ENCODE data around the gene DIRAS1. TPM values are rescaled to one million over a fixed set of nuclear protein-coding genes. Genes with fewer than 3 reads are reported as not detected.

The DIRAS1 gene
- total and polyA plus RNA-seq, 2 of the 4 experiments (the other 2 are of a cell fraction): 1.4 to 10.3 TPM

DNA sequence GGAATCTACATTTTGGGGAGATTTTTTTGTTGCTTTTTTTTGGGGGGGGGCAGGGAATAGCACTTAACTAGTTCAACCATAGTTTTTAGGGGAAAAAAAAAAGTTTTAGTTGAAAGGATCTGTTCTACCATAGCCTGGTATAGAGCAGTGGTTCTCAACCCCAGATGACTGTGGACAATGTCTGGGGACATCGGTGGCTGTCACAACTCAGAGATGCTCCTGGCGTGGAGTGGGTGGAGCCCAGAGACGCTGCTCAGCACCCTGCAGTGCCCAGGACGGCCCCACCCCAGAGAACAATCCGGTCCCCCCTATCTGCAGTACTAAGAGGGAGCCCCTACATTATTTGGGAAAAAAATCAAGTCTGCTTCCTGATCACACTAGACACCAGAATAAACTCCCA, 27.0 kb downstream of the DIRAS1 start:
- no peaks in the 10 kb centered on the region; the same call in 1 of the 2 replicates for H4K20me1 ChIP-seq (ENCODE audit: insufficient read depth, low read length)
- no peak overlapping the region for H3K56ac ChIP-seq (ENCODE audit: extremely low read depth, insufficient read depth, low read length)
- H2BK20ac ChIP-seq (ENCODE audit: low read depth, low read length): no peak overlapping the region
- H4K8ac ChIP-seq (ENCODE audit: low read depth in 2 of 2, low read length in 2 of 2): no peak overlapping the region
- no peaks in the 10 kb centered on the region for H3K4me1 ChIP-seq (ENCODE audit: control insufficient read depth, insufficient read depth, low read length)
- CTCF ChIA-PET: no interaction called here
- in situ Hi-C loops (cut with MboI; ENCODE audit: low sequenced_read_pairs) (no loop called here), intact Hi-C loops (cut with micrococcal nuclease) (no loop called here), dilution Hi-C loops (cut with HindIII; ENCODE audit: low sequenced_read_pairs, unreplicated experiment) (no loop called here)
- no peak overlapping the region for H2BK5ac ChIP-seq (ENCODE audit: low read depth, low read length, poor library complexity, severe bottlenecking)
- H3K9me3 ChIP-seq (ENCODE audit: control insufficient read depth, insufficient read depth, low read length): no peaks in the 10 kb centered on the region
- no peak overlapping the region for H3K9ac ChIP-seq (ENCODE audit: low read depth, low read length)
- no peak overlapping the region for H4K91ac ChIP-seq (ENCODE audit: insufficient read depth, low read depth, low read length)
- H2AK5ac ChIP-seq (ENCODE audit: low read depth, low read length): no peak overlapping the region
- no peak overlapping the region for H3K14ac ChIP-seq (replicated peaks; ENCODE audit: low read depth, low read length)
- no peak overlapping the region for H3K4ac ChIP-seq (ENCODE audit: low read depth, low read length)
- DNase-seq (no peak), ATAC-seq (ENCODE audit: low read depth) (no peak)
- POLR2A ChIA-PET (ENCODE audit: unreplicated experiment): no interaction called here
- no peak for TF ChIP-seq RAD21 (IDR thresholded peaks at IDR 0.05; ENCODE audit: low read length)
- H3K36me3 ChIP-seq (ENCODE audit: control insufficient read depth, insufficient read depth, low read length): no peaks in the 10 kb centered on the region
- H3K27me3 ChIP-seq (ENCODE audit: control insufficient read depth, insufficient read depth, low read length): peaks cover 27% of the 10 kb centered on the region
- H3K4me3 ChIP-seq (ENCODE audit: insufficient read depth, low read depth, low read length): no peak overlapping the region
- no peaks in the 10 kb centered on the region for H3K79me1 ChIP-seq (ENCODE audit: low read depth in 1 of 2, low read length in 2 of 2)
- H3K4me2 ChIP-seq (ENCODE audit: low read depth, low read length): no peak overlapping the region
- no peak overlapping the region for H2AK9ac ChIP-seq (replicated peaks; ENCODE audit: low read depth, low read length, poor library complexity)
- H2BK15ac ChIP-seq (ENCODE audit: low read depth, low read length): no peak overlapping the region
- no peak overlapping the region for H4K5ac ChIP-seq (ENCODE audit: low read depth, low read length)
- no peaks in the 10 kb centered on the region for H3K9me1 ChIP-seq (ENCODE audit: insufficient read depth, low read length)
- no CpG with 5 or more reads among the region's 5 CpGs for WGBS, 2 experiments (ENCODE audit: extremely low coverage in 2 of 2, insufficient read length in 1 of 2)
- H3K27ac ChIP-seq (ENCODE audit: insufficient read depth, low read length): no peak overlapping the region
- H2BK120ac ChIP-seq (ENCODE audit: low read depth, low read length): no peak overlapping the region
- no TSS peak for BruUV-seq (replicated peaks)
- no peak overlapping the region for H3K23ac ChIP-seq (ENCODE audit: low read depth, low read length)
- no peak overlapping the region for H2AFZ ChIP-seq (replicated peaks; ENCODE audit: low read length, poor library complexity)
- no peak overlapping the region for H3K18ac ChIP-seq (ENCODE audit: low read depth, low read length)
